Diencephalon (tissue), 1 donor: Measurements from ENCODE around the gene SELENOV. TPM values are rescaled to one million over a fixed set of nuclear protein-coding genes. Genes with fewer than 3 reads are reported as not detected.

Source experiments
- total RNA-seq: library from RNA; depleted of rRNA; stranded (reverse); fragments of >200 nt; gene quantifications from one replicate; pipeline ENCODE4 v1.2.3, GENCODE V29; 2014

The SELENOV gene
- not detected for total RNA-seq

GRCh38 chr19:39514840-39515550, at the start of gene SELENOV:
Gene SELENOV (plus strand): TSS chr19:39515139. CDS start chr19:39515213, 74 bp downstream.

GRCh38 chr19:39480337-39481228, 34.4 kb upstream of the SELENOV start, which contains the start of gene TIMM50:
Gene TIMM50 (plus strand): TSS chr19:39480838. CDS start chr19:39480854, 16 bp downstream.

GRCh38 chr19:39498798-39499642, 15.9 kb upstream of the SELENOV start, which contains the start of gene DLL3:
Gene DLL3 (plus strand): TSS chr19:39498947. CDS start chr19:39498975, 28 bp downstream.

GRCh38 chr19:39532233-39533002, 17.5 kb downstream of the SELENOV start, which contains the start of gene EID2B:
Gene EID2B (minus strand): TSS chr19:39532852. CDS start chr19:39532802, 50 bp downstream.

GRCh38 chr19:39539518-39540332, 24.8 kb downstream of the SELENOV start, which contains the start of gene EID2:
Gene EID2 (minus strand): TSS chr19:39540161. CDS start chr19:39540079, 82 bp downstream.

Other genes starting within 250 kb of the SELENOV start
- gene IFNL2, start 246.7 kb upstream of the SELENOV start, total RNA-seq = not detected
- not detected for gene IFNL1, start 218.7 kb upstream of the SELENOV start, total RNA-seq
- gene LRFN1, start 194.3 kb upstream of the SELENOV start, total RNA-seq = 10.6 TPM
- 3.5 TPM for gene GMFG, start 179.1 kb upstream of the SELENOV start, total RNA-seq
- gene SAMD4B, start 172.7 kb upstream of the SELENOV start, total RNA-seq = 23.1 TPM
- gene PAF1, start 124.0 kb upstream of the SELENOV start, total RNA-seq = 31.4 TPM
- gene MED29, start 123.8 kb upstream of the SELENOV start, total RNA-seq = 24.5 TPM
- gene ZFP36, start 108.3 kb upstream of the SELENOV start, total RNA-seq = 1.8 TPM
- gene PLEKHG2, start 102.5 kb upstream of the SELENOV start, total RNA-seq = 19.8 TPM
- 146 TPM for gene RPS16, start 79.2 kb upstream of the SELENOV start, total RNA-seq
- 54.4 TPM for gene SUPT5H, start 69.6 kb upstream of the SELENOV start, total RNA-seq
- gene TIMM50, start 34.3 kb upstream of the SELENOV start, total RNA-seq = 48.9 TPM
- gene DLL3, start 16.2 kb upstream of the SELENOV start, total RNA-seq = 17.5 TPM
- gene EID2B, start 17.7 kb downstream of the SELENOV start, total RNA-seq = 23.1 TPM
- gene EID2, start 25.0 kb downstream of the SELENOV start, total RNA-seq = 24.0 TPM
- gene LGALS13, start 87.4 kb downstream of the SELENOV start, total RNA-seq = not detected
- gene LGALS16, start 140.8 kb downstream of the SELENOV start, total RNA-seq = not detected
- 1.4 TPM for gene LGALS14, start 189.3 kb downstream of the SELENOV start, total RNA-seq
- not detected for gene CLC, start 222.9 kb downstream of the SELENOV start, total RNA-seq